H9 (cell line): ENCODE measurements around the gene CCNY. TPM values are rescaled to one million over a fixed set of nuclear protein-coding genes. Genes with fewer than 3 reads are reported as not detected.

Experiments
- DNase-seq: peaks from one replicate; pipeline ENCODE4 v3.0.0-alpha.2; 2017
- H2AFZ ChIP-seq: one replicate; pipeline ENCODE4 v1.6.1; 2013; ENCODE audit warnings: mild to moderate bottlenecking, low read length, control low read depth, moderate library complexity
- H2AK5ac ChIP-seq: 2 replicates; pipeline ENCODE4 v1.6.1; 2013; ENCODE audit warnings: low read length, control low read depth, mixed read lengths; ENCODE audit not compliant: insufficient read length
- H2BK120ac ChIP-seq: one replicate; pipeline ENCODE4 v1.6.1; 2013; ENCODE audit warnings: low read depth, mild to moderate bottlenecking, low read length, control low read depth, inconsistent platforms; ENCODE audit not compliant: poor library complexity, severe bottlenecking
- H2BK12ac ChIP-seq: 2 replicates; pipeline ENCODE4 v1.6.1; 2013; ENCODE audit warnings: low read length, control low read depth, mixed read lengths, low read depth; ENCODE audit not compliant: insufficient read length
- H2BK15ac ChIP-seq: 2 replicates; pipeline ENCODE4 v1.6.1; 2013; ENCODE audit warnings: low read depth, low read length, control low read depth
- H2BK20ac ChIP-seq: one replicate; pipeline ENCODE4 v1.6.1; 2013; ENCODE audit warnings: low read depth, mild to moderate bottlenecking, low read length, control low read depth, inconsistent platforms; ENCODE audit not compliant: poor library complexity, severe bottlenecking
- H2BK5ac ChIP-seq: 2 replicates; pipeline ENCODE4 v1.6.1; 2013; ENCODE audit warnings: low read length, control low read depth, mixed read lengths; ENCODE audit not compliant: insufficient read length
- H3K14ac ChIP-seq: 2 replicates; pipeline ENCODE4 v1.6.1; 2013; ENCODE audit warnings: low read length, control low read depth; ENCODE audit not compliant: insufficient read depth
- H3K18ac ChIP-seq: 2 replicates; pipeline ENCODE4 v1.6.1; 2013; ENCODE audit warnings: low read depth, mild to moderate bottlenecking, mixed read lengths, low read length, control low read depth; ENCODE audit not compliant: insufficient read length
- H3K23ac ChIP-seq: 2 replicates; pipeline ENCODE4 v1.6.1; 2013; ENCODE audit warnings: low read length, control low read depth, mixed read lengths, low read depth; ENCODE audit not compliant: insufficient read length
- H3K23me2 ChIP-seq: 2 replicates; pipeline ENCODE4 v1.6.1; 2013; ENCODE audit warnings: low read depth, mild to moderate bottlenecking, mixed read lengths, low read length, control low read depth; ENCODE audit not compliant: insufficient read length, poor library complexity, severe bottlenecking
- H3K27ac ChIP-seq: 2 replicates; pipeline ENCODE4 v1.5.1; 2013; ENCODE audit warnings: low read length, control low read depth, mixed read lengths, low read depth; ENCODE audit not compliant: insufficient read length
- H3K27me3 ChIP-seq: 2 replicates; pipeline ENCODE4 v1.6.1; 2013; ENCODE audit warnings: low read length, control low read depth, inconsistent platforms; ENCODE audit not compliant: insufficient read depth
- H3K4ac ChIP-seq: 2 replicates; pipeline ENCODE4 v1.6.1; 2013; ENCODE audit warnings: low read depth, mild to moderate bottlenecking, control low read depth, inconsistent platforms, low read length, moderate library complexity
- H3K4me1 ChIP-seq: 2 replicates; pipeline ENCODE4 v1.6.1; 2013; ENCODE audit warnings: low read length, control low read depth, inconsistent platforms; ENCODE audit not compliant: insufficient read depth
- H3K4me2 ChIP-seq: 2 replicates; pipeline ENCODE4 v1.6.1; 2013; ENCODE audit warnings: low read length, control low read depth, mixed read lengths; ENCODE audit not compliant: insufficient read length, insufficient read depth
- H3K56ac ChIP-seq: 2 replicates; pipeline ENCODE4 v1.6.1; 2013; ENCODE audit warnings: low read depth, mild to moderate bottlenecking, mixed read lengths, low read length, control low read depth; ENCODE audit not compliant: insufficient read length
- H3K79me1 ChIP-seq: 2 replicates; pipeline ENCODE4 v1.6.1; 2013; ENCODE audit warnings: low read depth, mild to moderate bottlenecking, moderate library complexity, low read length, control low read depth, inconsistent platforms; ENCODE audit not compliant: insufficient read depth, poor library complexity, severe bottlenecking
- H3K79me2 ChIP-seq: 2 replicates; pipeline ENCODE4 v1.6.1; 2013; ENCODE audit warnings: low read length, control low read depth, inconsistent platforms; ENCODE audit not compliant: insufficient read depth
- H3K9ac ChIP-seq: 2 replicates; pipeline ENCODE4 v1.6.1; 2013; ENCODE audit warnings: low read length, control low read depth, mixed read lengths; ENCODE audit not compliant: insufficient read length; ENCODE audit errors: extremely low read depth
- H3K9me3 ChIP-seq: one replicate; pipeline ENCODE4 v1.6.1; 2013; ENCODE audit warnings: low read depth, low read length, inconsistent platforms; ENCODE audit not compliant: control insufficient read depth
- H3T11ph ChIP-seq: one replicate; pipeline ENCODE4 v1.6.1; 2013; ENCODE audit warnings: mild to moderate bottlenecking, low read length, control low read depth, inconsistent platforms
- H4K20me1 ChIP-seq: one replicate; pipeline ENCODE4 v1.6.1; 2013; ENCODE audit not compliant: control insufficient read depth, insufficient read length, insufficient read depth
- H4K5ac ChIP-seq: 2 replicates; pipeline ENCODE4 v1.6.1; 2013; ENCODE audit warnings: low read depth, mild to moderate bottlenecking, mixed read lengths, low read length, control low read depth; ENCODE audit not compliant: insufficient read length
- H4K8ac ChIP-seq: replicated peaks from 2 replicates; pipeline ENCODE4 v1.6.1; 2013; ENCODE audit warnings: low read length, control low read depth, mixed read lengths, low read depth; ENCODE audit not compliant: insufficient read length
- H4K91ac ChIP-seq: 2 replicates; pipeline ENCODE4 v1.6.1; 2013; ENCODE audit warnings: low read depth, mild to moderate bottlenecking, moderate library complexity, mixed read lengths, low read length, control low read depth; ENCODE audit not compliant: insufficient read length
- H3K27ac Mint-ChIP-seq, 3 experiments: 2 replicates in 2 of 3; 3 replicates in 1 of 3; pipeline ENCODE4 v1.8.0; 2020 to 2021; ENCODE audit warnings: mixed read lengths in 3 of 3, mild to moderate bottlenecking in 1 of 3, moderate library complexity in 1 of 3
- H3K27me3 Mint-ChIP-seq: 2 replicates; pipeline ENCODE4 v1.8.0; 2021; ENCODE audit warnings: low read depth, mild to moderate bottlenecking, moderate library complexity, mixed read lengths
- H3K36me3 Mint-ChIP-seq, 3 experiments: 2 replicates in 2 of 3; 3 replicates in 1 of 3; pipeline ENCODE4 v1.8.0; 2020 to 2021; ENCODE audit warnings: low read depth in 3 of 3, mixed read lengths in 3 of 3; ENCODE audit not compliant: insufficient read depth in 1 of 3
- H3K4me1 Mint-ChIP-seq, 2 experiments: 2 replicates each; pipeline ENCODE4 v1.8.0; 2020; ENCODE audit warnings: mixed read lengths in 2 of 2
- H3K4me3 Mint-ChIP-seq, 2 experiments: 2 replicates in 1 of 2; 3 replicates in 1 of 2; pipeline ENCODE4 v1.8.0; 2020 to 2021; ENCODE audit warnings: mild to moderate bottlenecking in 2 of 2, mixed read lengths in 2 of 2, moderate library complexity in 1 of 2
- H3K9me3 Mint-ChIP-seq, 2 experiments: 2 replicates in 1 of 2; 3 replicates in 1 of 2; pipeline ENCODE4 v1.8.0; 2020; ENCODE audit warnings: mild to moderate bottlenecking in 2 of 2, mixed read lengths in 2 of 2, moderate library complexity in 1 of 2
- CTCF ChIP-seq: fragments of 200-600 bp; sonication (generic); conservative IDR thresholded peaks from 3 replicates; pipeline ENCODE4 v1.8.0; 2021; ENCODE audit warnings: antibody characterized with exemption, mild to moderate bottlenecking
- WGBS: extraction: QIAGEN DNeasy Blood & Tissue Kit; methylation state at CpG from one replicate; pipeline ENCODE4 v1.1.7; 2013; ENCODE audit warnings: missing lambda C conversion rate, low lambda C conversion rate, mixed read lengths; ENCODE audit not compliant: insufficient read length; ENCODE audit errors: extremely low coverage; 5-methylcytosine and 5-hydroxymethylcytosine counted together
- total RNA-seq: library from RNA; stranded (reverse); gene quantifications from 2 replicates; pipeline ENCODE4 v1.2.1, GENCODE V29; 2021

CCNY gene
- total RNA-seq, 1 experiment from 2014 or later = 62.1 TPM

GRCh38 chr10:35331894-35332640 lies 4.2 kb upstream of the CCNY start:
- no peak for TF ChIP-seq CTCF
- H3K4ac ChIP-seq = no peak overlapping the region
- H3K27ac ChIP-seq = no peak overlapping the region
- no peak overlapping the region for H3K27ac Mint-ChIP-seq
- H3K4me3 Mint-ChIP-seq = no peak overlapping the region
- H3K4me1 Mint-ChIP-seq = peaks cover 26 to 33% of the 10 kb centered on the region in 2 experiments
- H3K36me3 Mint-ChIP-seq = peaks cover 15 to 21% (median 20%) of the 10 kb centered on the region in 3 experiments
- H3K27me3 Mint-ChIP-seq = no peaks in the 10 kb centered on the region
- no peak overlapping the region for H3T11ph ChIP-seq
- no peak overlapping the region for H2BK120ac ChIP-seq
- no peak overlapping the region for H2BK20ac ChIP-seq
- no peak overlapping the region for H3K23ac ChIP-seq
- WGBS = no CpG with 5 or more reads among the region's 6 CpGs
- no peak overlapping the region for H3K14ac ChIP-seq
- no peak overlapping the region for H2AK5ac ChIP-seq
- H4K91ac ChIP-seq = no peak overlapping the region
- no peaks in the 10 kb centered on the region for H3K27me3 ChIP-seq
- no peak overlapping the region for H3K18ac ChIP-seq
- H3K9me3 Mint-ChIP-seq = peaks cover 3 to 17% of the 10 kb centered on the region in 2 experiments; a peak in 3 of 5 replicates
- H3K79me2 ChIP-seq = no peaks in the 10 kb centered on the region
- DNase-seq = no peak
- no peak overlapping the region for H2AFZ ChIP-seq
- H4K5ac ChIP-seq = no peak overlapping the region
- no peaks in the 10 kb centered on the region for H3K9me3 ChIP-seq
- no peak overlapping the region for H3K4me2 ChIP-seq
- no peak overlapping the region for H4K8ac ChIP-seq
- H4K20me1 ChIP-seq = no peaks in the 10 kb centered on the region
- no peak overlapping the region for H3K9ac ChIP-seq
- no peak overlapping the region for H2BK15ac ChIP-seq
- H3K56ac ChIP-seq = no peak overlapping the region
- H3K23me2 ChIP-seq = no peaks in the 10 kb centered on the region
- no peaks in the 10 kb centered on the region for H3K4me1 ChIP-seq
- H2BK12ac ChIP-seq = no peak overlapping the region
- no peak overlapping the region for H2BK5ac ChIP-seq
- no peaks in the 10 kb centered on the region for H3K79me1 ChIP-seq
